ENCODE results near the gene CXXC5. TPM values are rescaled to one million over a fixed set of nuclear protein-coding genes. Genes with fewer than 3 reads are reported as not detected.
"Not testable (repeated sequence)": the region's sequence is repeated elsewhere in the genome, so short reads cannot be mapped to it uniquely, and the experiment has no call there.

The CXXC5 gene
- polyA plus RNA-seq, 3 donors from 2014 or later: 339 to 410 (median 385) TPM

DNA sequence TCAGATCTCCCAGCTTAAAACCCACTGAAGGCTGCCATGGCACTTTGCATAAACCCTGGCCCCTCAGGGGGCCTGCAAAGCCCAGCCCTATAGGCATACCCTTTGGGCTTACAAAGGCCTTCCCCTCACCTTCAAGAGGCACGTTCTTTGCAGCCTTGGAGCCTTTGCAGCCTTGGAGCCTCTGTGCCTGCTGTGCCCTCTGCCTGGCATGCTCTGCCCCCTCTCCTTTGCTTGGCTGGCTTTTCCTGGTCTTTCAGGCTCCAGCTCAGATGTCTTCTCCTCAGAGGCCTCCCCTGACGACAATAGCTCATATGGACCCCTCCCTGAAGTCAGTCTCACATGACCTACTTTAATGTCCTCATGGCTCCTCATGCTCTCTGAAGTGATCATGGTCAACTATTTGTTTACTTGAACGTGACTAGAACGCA, 60.3 kb downstream of the CXXC5 start:
- Mint-ChIP-seq H3K27me3 (ENCODE audit: low read depth in 3 of 3) (peaks cover 10 to 22% (median 14%) of the 10 kb centered on the region in 3 donors), H3K36me3 (no peaks in the 10 kb centered on the region), H3K4me3 (peak overlapping the region in 4 of 5 donors; percentile 63 to 73 (median 66)), H3K27ac (peak overlapping the region; percentile 52 to 92 (median 86)), H3K4me1 (peaks cover 56 to 64% of the 10 kb centered on the region in 2 donors), H3K9me3 (no peaks in the 10 kb centered on the region)
- DNase-seq: no peak

DNA sequence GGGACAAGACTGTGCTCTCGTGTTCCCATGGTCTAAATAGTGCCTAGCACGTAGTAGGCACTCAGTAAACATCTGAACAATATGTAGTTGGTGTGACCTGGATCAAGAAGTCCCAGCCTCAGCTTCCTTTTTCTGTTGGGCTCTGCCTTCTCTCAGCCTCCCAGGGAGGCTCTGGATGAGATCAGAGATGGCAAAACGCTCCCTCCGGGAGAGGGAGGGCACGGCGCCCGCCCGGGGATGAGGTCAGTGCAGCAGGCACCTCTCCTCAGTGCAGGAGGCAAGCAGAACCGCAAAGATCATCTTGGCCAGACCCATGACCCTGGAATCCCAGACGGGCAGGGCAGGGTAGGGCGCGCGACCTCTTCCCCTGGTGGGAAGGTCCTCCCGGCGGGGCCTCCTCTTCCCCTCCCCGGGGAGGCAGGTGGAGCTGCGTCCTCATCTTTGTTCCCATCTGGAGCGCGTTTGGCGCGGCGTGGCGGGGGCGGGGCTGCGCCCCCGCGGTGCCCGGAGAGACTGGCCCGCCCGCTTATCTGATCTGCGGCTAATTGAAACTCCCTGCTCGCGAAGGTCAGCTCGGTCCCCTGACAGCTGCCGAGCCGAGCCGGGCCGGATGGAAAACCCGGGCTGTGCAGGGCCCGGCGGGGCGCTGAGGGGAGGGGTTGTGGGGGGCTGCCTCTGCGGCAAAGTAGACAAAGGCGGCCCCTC, 60.9 kb downstream of the CXXC5 start:
- Mint-ChIP-seq H3K36me3 (no peaks in the 10 kb centered on the region), H3K27ac (peak overlapping the region; percentile 52 to 92 (median 86)), H3K4me1 (peaks cover 61 to 65% of the 10 kb centered on the region in 2 donors), H3K9me3 (no peaks in the 10 kb centered on the region), H3K4me3 (peak overlapping the region; percentile 35 to 73 (median 63)), H3K27me3 (ENCODE audit: low read depth in 3 of 3) (peaks cover 10 to 21% (median 14%) of the 10 kb centered on the region in 3 donors)
- peak; percentile 40 to 53 (median 45) for DNase-seq

DNA sequence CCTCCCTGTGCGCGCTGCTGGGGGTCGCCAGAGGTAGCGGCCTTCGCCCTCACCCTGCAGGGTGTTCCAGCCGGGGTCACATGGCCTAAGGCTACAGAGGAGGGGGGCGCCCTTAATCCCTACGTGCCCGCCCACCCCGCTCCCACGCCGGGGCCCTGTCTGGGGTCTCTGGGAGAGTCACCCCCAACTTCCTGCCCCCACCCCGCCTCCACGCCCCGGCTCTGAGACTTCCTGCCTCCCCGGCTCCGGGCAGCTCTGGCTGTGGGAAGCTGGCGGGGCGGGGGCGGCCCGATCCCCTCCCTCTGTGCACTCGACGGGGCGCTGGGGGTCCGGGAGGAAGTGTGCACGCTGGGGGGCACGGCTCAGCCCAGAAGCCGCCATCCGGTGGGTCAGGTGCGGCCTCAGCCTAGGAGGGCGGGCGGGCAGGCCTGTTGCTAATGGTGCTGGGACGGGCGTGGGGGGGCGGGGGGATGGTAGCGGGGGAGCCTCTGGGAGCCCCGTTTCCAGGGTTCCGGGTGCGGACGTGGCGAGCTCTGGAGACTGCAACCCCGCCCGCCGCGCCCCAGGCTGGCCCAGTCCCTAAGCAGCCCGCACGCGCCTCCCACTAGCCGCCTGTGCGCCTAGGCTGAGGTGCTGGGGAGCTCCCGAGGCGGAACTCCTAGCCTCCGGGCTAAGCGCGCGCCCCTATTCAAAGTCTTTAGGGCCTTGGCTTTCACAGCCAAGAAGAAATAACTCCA, 61.6 kb downstream of the CXXC5 start:
- Mint-ChIP-seq H3K4me3 (peak overlapping the region; percentile 74 to 85 (median 83)), H3K4me1 (peaks cover 65 to 71% of the 10 kb centered on the region in 2 donors), H3K27me3 (ENCODE audit: low read depth in 3 of 3) (peaks cover 10 to 20% (median 14%) of the 10 kb centered on the region in 3 donors), H3K36me3 (no peaks in the 10 kb centered on the region), H3K27ac (peak overlapping the region; percentile 88 to 98 (median 98)), H3K9me3 (no peaks in the 10 kb centered on the region)
- peak; percentile 54 to 64 (median 58) for DNase-seq

DNA sequence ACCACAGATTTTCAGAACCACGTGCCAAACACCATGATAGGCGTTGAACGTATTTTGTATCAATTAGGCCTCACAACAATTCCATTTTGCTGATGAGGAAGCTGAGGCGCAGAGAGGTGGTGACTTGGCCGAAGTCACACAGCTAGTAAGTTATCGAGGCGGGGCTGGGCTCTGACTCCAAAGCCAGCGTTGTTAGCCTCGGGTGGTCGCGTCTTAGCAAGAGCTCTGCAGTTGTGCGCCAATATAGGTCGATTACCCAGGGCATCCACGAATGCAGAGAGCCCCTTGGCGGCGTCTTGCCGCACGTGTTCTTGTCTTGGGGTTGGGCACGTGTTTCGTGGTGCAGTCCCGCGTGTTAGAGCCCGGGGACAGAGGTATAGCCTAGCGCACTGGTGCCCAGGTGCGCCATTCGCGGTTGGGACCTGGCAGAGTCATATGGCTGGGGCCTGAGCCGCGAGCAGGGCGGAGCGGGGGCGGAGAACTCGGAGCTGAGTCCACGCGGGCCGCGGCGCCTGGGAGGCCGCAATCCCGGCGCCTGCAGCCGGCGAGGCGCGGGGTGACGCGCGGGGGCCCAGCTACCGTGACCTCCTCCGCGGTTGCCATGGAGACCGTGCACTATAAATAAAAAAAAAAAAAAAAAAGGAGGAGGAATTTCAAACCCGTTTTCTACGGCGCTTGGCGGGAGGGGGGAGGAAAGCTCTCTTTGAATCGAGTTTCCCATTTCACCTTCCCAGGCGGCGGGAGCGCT, 62.3 kb downstream of the CXXC5 start:
- H3K36me3 Mint-ChIP-seq: no peaks in the 10 kb centered on the region
- H3K4me1 Mint-ChIP-seq: peaks cover 59 to 64% of the 10 kb centered on the region in 2 donors
- peak; percentile 90 to 92 (median 92) for DNase-seq
- peaks cover 10 to 20% (median 14%) of the 10 kb centered on the region in 3 donors for H3K27me3 Mint-ChIP-seq (ENCODE audit: low read depth in 3 of 3)
- peak overlapping the region; percentile 74 to 85 (median 83) for H3K4me3 Mint-ChIP-seq
- peak overlapping the region; percentile 88 to 98 (median 98) for H3K27ac Mint-ChIP-seq
- H3K9me3 Mint-ChIP-seq: no peaks in the 10 kb centered on the region

DNA sequence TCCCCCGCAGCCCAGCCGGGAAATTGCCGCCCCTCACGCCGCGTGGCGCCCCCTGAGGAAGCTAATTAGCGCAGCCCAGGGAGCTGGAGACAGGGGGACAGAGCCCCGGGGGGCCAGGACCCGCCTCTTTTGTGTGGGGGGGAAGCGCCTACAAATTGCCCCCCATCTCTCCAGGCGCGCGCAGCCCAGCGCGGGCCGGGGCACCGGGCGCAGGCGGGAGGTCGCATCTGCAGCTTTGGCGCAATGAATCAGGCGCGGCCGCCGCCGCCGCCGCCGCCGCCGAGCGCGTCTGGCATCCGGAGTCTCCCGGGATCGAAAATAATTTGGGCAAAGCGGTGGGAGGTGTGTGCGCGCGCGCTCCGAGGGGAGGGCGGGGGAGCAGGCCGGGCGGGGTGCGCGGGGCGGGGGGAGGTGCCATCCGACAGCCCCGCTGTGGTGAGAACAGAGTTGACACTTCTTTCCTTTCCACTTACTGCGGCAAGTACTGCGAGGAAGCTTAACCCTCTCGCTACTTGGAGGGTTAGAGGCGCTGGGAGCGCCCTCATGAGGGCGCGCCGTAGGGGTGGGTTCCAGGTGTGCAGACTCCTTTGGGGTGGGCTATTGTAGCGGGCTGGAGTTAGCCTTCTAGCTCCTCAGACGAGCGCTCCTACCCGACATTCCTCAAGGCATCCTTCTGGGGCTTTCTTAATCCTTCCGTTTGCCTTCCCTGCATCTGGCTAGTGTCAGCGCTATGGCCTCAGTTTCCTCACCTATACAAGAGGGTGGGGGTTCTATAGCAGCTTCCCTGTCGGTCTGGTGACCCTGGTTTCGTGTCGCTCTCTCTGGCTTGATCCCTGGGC, 63.1 kb downstream of the CXXC5 start:
- peak overlapping the region; percentile 81 to 86 (median 84) for H3K4me3 Mint-ChIP-seq
- peaks cover 51 to 56% of the 10 kb centered on the region in 2 donors for H3K4me1 Mint-ChIP-seq
- H3K9me3 Mint-ChIP-seq: no peaks in the 10 kb centered on the region
- peaks cover 10 to 20% (median 14%) of the 10 kb centered on the region in 3 donors for H3K27me3 Mint-ChIP-seq (ENCODE audit: low read depth in 3 of 3)
- peak; percentile 80 to 85 (median 84) for DNase-seq
- peak overlapping the region; percentile 64 to 98 (median 98) for H3K27ac Mint-ChIP-seq
- no peaks in the 10 kb centered on the region for H3K36me3 Mint-ChIP-seq

DNA sequence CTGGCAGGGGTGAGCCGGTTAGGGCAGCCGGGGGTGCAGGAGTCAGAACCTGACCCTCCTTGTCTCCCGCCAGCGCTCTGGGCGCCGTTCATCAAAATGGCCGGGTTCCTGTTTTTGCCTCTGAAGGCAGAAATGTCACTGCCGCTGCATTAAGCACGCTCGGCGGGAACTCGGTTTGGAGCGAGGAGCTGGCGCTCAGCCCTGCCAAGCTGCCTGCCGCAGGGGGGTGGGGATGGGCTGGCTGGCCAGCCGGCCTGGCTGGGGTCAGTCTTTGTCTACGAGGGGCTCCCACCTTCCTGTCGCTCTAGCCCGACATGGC, 63.7 kb downstream of the CXXC5 start:
- H3K36me3 Mint-ChIP-seq: peaks cover 0 to 2% (median 0%) of the 10 kb centered on the region in 3 donors
- peak in 1 of 3 donors; percentile 22 for DNase-seq
- H3K9me3 Mint-ChIP-seq: no peaks in the 10 kb centered on the region
- peaks cover 50 to 54% of the 10 kb centered on the region in 2 donors for H3K4me1 Mint-ChIP-seq
- H3K27me3 Mint-ChIP-seq (ENCODE audit: low read depth in 3 of 3): peaks cover 10 to 20% (median 14%) of the 10 kb centered on the region in 3 donors
- H3K4me3 Mint-ChIP-seq: peak overlapping the region; percentile 81 to 86 (median 82)
- H3K27ac Mint-ChIP-seq: peak overlapping the region; percentile 64 to 97 (median 86)

DNA sequence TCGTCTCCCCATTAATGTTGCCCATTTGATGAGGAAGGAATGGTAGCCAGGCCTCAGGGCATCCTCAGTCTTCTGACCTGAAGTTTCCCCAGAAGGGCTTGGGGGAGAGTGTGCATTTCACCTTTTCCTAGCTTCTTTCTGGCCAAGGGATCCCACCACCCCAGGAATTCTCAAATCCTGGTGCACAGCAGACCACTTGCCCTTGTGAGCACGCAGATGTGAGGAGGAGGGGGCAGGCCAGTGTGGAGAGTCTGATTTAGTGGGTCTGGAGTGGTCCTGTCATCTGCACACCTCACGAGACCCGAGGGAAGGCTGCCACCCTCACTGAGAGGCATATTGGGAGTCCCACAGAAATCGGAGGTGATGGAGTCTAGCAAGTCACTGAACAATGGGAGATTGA, 64.3 kb downstream of the CXXC5 start:
- Mint-ChIP-seq H3K4me1 (peaks cover 47 to 54% of the 10 kb centered on the region in 2 donors), H3K4me3 (peak overlapping the region; percentile 44 to 64 (median 56)), H3K27ac (peak overlapping the region; percentile 6 to 82 (median 66)), H3K27me3 (ENCODE audit: low read depth in 3 of 3) (peaks cover 10 to 20% (median 14%) of the 10 kb centered on the region in 3 donors), H3K9me3 (no peaks in the 10 kb centered on the region), H3K36me3 (peaks cover 0 to 5% (median 0%) of the 10 kb centered on the region in 3 donors)
- no peak for DNase-seq

DNA sequence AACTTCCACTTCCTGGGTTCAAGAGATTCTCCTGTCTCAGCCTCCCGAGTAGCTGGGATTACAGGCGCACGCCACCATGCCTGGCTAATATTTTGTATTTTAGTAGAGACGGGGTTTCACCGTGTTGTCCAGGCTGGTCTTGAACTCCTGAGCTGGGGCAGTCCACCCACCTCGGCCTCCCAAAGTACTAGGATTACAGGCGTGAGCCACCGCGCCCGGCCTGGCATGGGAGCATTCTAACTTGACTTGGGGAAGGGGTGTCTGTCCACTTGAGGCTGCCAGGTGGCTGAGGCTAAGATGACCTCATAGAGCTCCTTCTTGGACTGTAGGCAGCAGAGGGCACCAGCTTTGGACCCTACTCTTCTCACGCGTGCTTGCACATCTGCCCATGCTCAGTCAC, 65.7 kb downstream of the CXXC5 start:
- not testable (repeated sequence) for DNase-seq, H3K9me3 Mint-ChIP-seq
- H3K36me3 Mint-ChIP-seq: peaks cover 6 to 12% (median 8%) of the 10 kb centered on the region in 3 donors
- peak overlapping the region in 1 of 5 donors; percentile 13 for H3K4me3 Mint-ChIP-seq
- peaks cover 10 to 17% (median 14%) of the 10 kb centered on the region in 3 donors for H3K27me3 Mint-ChIP-seq (ENCODE audit: low read depth in 3 of 3)
- H3K27ac Mint-ChIP-seq: peak overlapping the region in 1 of 6 donors; percentile 26
- H3K4me1 Mint-ChIP-seq: peaks cover 35 to 43% of the 10 kb centered on the region in 2 donors

DNA sequence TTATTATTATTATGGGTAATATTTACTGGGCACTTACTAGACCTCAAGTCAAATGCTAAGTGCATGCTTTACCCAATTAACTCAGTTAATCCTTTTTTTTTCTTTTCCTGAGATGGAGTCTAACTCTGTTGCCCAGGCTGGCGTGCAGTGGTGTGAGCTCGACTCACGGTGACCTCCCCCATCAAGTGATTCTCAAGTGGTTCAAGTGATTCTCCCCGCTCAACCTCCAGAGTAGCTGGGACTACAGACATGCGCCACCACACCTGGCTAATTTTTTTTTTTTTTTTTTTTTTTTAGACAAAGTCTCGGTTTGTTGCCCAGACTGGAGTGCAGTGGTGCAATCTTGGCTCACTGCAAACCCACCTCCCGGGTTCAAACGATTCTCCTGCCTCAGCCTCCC, 69.1 kb downstream of the CXXC5 start:
- peaks cover 21 to 25% of the 10 kb centered on the region in 2 donors for H3K4me1 Mint-ChIP-seq
- H3K36me3 Mint-ChIP-seq: peaks cover 6 to 20% (median 12%) of the 10 kb centered on the region in 3 donors
- no peaks in the 10 kb centered on the region for H3K27me3 Mint-ChIP-seq (ENCODE audit: low read depth in 3 of 3)
- DNase-seq: no peak
- H3K9me3 Mint-ChIP-seq: no peaks in the 10 kb centered on the region
- H3K27ac Mint-ChIP-seq: no peak overlapping the region
- H3K4me3 Mint-ChIP-seq: no peak overlapping the region

DNA sequence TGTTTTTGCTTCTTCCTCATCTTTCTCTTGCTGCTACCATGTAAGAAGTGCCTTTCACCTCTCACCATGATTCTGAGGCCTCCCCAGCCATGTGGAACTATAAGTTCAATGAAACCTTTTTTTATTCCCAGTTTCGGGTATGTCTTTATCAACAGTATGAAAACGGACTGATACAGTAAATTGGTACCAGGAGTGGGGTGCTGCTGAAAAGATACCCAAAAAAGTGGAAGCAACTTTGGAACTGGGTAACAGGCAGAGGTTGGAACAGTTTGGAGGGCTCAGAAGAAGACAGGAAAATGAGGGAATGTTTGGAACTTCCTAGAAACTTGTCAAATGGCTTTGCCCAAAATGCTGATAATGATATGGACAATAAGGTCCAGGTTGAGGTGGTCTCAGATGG, 70.3 kb downstream of the CXXC5 start:
- peaks cover 6 to 20% (median 12%) of the 10 kb centered on the region in 3 donors for H3K36me3 Mint-ChIP-seq
- not testable (repeated sequence) for H3K9me3 Mint-ChIP-seq; DNase-seq; H3K4me3 Mint-ChIP-seq; H3K27me3 Mint-ChIP-seq (ENCODE audit: low read depth in 3 of 3)
- peaks cover 10 to 14% of the 10 kb centered on the region in 2 donors for H3K4me1 Mint-ChIP-seq
- H3K27ac Mint-ChIP-seq: peak overlapping the region in 1 of 6 donors; percentile 35

DNA sequence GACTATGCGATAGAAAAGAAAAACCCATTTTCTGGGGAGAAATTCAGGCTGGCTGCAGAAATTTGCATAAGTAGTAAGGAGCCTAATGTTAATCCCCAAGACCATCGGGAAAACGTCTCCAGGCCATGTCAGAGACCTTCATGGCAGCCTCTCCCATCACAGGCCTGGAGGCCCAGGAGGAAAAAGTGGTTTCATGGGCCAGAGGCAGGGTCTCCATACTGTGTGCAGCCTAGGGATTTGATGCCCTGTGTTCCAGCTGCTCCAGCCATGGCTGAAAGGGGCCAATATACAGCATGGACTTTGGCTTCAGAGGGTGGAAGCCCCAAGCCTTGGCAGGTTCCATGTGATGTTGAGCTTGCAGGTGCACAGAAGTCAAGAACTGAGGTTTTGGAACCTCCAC, 71.8 kb downstream of the CXXC5 start:
- DNase-seq; H3K4me1 Mint-ChIP-seq; H3K9me3 Mint-ChIP-seq; H3K27ac Mint-ChIP-seq; H3K27me3 Mint-ChIP-seq (ENCODE audit: low read depth in 3 of 3); H3K4me3 Mint-ChIP-seq: not testable (repeated sequence)
- peaks cover 6 to 26% (median 17%) of the 10 kb centered on the region in 3 donors for H3K36me3 Mint-ChIP-seq

DNA sequence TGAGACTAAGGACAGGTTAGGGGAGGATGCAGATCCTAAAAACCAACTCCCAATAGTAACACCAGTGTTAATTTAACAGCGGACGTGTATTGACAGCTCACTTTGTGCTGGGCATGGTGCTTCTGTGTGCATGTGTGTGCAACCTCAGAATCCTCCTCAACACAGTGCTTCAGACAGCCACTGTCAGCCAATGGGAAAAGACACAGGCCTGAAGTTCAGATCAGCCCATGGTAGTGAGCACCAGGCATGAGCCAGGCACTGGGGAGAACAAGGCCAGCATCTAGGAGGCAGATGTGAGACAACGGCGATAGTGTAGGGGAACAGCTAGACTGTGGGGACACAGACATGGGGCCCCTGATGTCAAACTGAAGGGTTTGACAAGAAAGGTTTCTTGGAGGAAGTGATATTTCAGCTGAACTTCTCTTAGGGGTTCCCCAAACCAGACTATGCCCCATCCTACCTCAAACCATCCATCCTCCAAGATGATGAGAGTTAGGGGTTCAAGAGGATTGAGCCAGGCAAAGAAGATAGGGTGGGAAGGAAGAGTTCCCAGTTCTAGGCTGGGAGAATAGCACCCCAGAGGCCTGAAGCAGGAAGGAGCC, 75.9 kb downstream of the CXXC5 start:
- Mint-ChIP-seq H3K36me3 (peaks cover 0 to 14% (median 13%) of the 10 kb centered on the region in 3 donors), H3K4me3 (no peak overlapping the region), H3K4me1 (no peaks in the 10 kb centered on the region), H3K9me3 (no peaks in the 10 kb centered on the region), H3K27me3 (ENCODE audit: low read depth in 3 of 3) (peaks cover 0 to 2% (median 0%) of the 10 kb centered on the region in 3 donors), H3K27ac (no peak overlapping the region)
- no peak for DNase-seq

Measured in immature natural killer cell (primary cell).